ENCODE results near the gene TOX2.
A peak's percentile ranks its signal among the peaks of the same experiment; 100 is the strongest.

Gene TOX2

DNA sequence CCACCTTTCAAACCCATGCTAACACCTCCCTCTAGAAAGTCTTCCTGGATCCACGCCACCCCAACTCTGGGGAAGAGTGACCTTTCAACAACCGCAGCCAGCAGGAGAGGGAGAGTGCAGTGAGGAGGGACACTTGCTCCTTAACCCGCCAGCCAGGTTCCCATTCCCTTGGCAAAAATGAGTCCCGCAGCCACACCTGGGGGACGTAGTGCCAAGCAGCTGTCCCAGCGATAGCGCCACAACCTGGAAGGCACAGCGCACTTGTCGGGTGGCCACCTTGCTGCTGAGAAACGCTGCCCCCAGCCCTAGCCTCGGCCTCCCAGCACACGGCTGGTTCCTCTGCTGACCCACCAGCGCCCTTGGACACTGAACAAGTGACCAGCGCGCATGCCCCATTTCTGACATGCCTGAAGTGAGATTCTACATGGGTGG, 153.0 kb downstream of the TOX2 start:
- FAIRE-seq = no peak
- DNase-seq (ENCODE audit: insufficient read length) = no peak
- TF ChIP-seq TAF1 (IDR thresholded peaks at IDR 0.05; ENCODE audit: borderline replicate concordance, low read depth, low read length) (no peak), POLR2A (IDR thresholded peaks at IDR 0.05; ENCODE audit: low read depth, low read length) (no peak)

DNA sequence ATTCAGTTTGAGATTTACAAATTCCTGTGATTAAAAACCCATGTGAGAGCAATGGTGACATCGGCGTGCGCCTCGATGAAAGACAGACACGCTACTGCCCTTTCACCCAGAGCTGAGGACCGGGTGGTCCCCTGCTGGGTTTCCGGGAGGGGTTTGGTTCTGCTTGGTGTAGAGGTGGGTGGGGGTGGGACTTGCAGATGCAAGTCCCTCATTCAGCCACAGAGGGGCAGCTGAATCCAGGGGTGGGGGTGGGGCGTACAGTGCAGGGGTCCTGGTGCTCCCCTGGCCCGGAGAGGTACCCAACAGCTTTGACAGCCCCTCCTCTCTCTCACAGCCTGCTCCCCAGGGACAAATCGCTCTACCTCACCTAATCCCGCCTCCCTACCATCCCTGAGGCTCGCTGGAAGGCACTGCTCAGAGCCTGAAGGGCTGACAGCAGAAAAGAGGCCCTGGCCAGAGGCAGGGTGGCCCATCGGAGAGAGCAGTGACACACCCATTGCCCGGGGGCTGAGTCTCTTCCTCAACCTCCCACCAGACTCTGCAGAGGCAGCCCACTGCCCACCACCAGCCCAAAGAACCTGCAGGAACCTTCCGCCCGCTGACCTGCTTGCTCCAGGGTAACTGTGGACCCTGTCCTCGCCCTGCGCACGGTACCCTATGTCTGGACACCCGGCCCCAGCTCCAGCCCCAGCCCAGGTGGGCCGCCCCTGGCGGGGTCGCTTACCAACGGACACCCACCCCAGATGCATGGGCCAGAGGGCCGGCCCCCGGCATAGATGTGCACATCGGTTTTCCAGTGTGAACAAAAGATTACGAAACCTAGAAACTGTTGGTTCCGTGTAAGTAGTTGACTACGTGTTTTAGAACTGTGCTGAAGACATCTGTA, 153.9 kb downstream of the TOX2 start:
- FAIRE-seq (no peak), DNase-seq (ENCODE audit: insufficient read length) (no peak)
- no peak for TF ChIP-seq TAF1 (IDR thresholded peaks at IDR 0.05; ENCODE audit: borderline replicate concordance, low read depth, low read length)
- TF ChIP-seq POLR2AphosphoS5 (IDR thresholded peaks at IDR 0.05; ENCODE audit: low read depth, low read length) = 0 out of 2 replicates have a peak, but pooled peaks have one; percentile 3
- 0 out of 2 replicates have a peak, but pooled peaks have one; percentile 1 for TF ChIP-seq POLR2A (IDR thresholded peaks at IDR 0.05; ENCODE audit: low read depth, low read length)

DNA sequence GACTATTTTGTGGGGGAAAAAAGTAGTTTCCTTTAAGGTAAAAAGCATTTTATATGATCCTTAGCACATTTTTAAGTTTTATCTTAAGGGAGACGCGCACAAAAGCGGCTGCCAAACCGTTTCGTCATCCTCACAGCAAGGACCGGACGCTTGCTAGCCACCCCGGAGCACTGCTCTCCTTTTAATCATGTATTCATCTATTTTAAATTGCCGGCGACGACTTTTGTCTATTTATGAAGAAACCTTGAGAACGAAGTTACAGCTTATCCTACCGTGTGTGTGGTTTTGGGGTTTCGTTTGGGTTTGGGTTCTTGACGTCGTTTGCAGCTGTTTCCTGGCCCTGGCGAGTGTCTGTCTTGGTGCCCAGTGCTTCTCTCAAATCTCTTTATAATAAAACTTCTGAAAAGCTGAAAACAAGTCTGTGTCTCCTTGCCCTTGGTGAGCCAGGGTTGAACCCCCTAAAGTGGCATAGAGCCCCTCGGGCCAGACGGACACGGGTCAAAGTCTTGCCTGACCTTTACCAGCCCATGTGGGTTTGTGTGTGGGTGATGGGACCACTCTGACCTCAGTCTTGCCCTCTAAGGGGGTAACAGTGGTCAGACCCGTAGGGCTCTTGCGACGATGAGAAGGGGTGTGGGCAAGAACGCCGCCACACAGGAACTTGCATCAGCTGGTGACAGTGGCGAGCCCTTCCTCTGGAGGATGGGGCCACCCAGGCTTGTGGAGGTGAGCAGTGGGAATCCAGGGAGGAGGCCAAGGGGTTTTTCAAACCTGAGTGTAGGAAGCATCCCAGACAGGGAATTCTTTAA, 154.8 kb downstream of the TOX2 start:
- FAIRE-seq (peak; percentile 85), DNase-seq (ENCODE audit: insufficient read length) (no peak)
- TF ChIP-seq POLR2A (IDR thresholded peaks at IDR 0.05; ENCODE audit: low read depth, low read length) (no peak), POLR2AphosphoS5 (IDR thresholded peaks at IDR 0.05; ENCODE audit: low read depth, low read length) (0 out of 2 replicates have a peak, but pooled peaks have one; percentile 18), TAF1 (IDR thresholded peaks at IDR 0.05; ENCODE audit: borderline replicate concordance, low read depth, low read length) (no peak)

DNA sequence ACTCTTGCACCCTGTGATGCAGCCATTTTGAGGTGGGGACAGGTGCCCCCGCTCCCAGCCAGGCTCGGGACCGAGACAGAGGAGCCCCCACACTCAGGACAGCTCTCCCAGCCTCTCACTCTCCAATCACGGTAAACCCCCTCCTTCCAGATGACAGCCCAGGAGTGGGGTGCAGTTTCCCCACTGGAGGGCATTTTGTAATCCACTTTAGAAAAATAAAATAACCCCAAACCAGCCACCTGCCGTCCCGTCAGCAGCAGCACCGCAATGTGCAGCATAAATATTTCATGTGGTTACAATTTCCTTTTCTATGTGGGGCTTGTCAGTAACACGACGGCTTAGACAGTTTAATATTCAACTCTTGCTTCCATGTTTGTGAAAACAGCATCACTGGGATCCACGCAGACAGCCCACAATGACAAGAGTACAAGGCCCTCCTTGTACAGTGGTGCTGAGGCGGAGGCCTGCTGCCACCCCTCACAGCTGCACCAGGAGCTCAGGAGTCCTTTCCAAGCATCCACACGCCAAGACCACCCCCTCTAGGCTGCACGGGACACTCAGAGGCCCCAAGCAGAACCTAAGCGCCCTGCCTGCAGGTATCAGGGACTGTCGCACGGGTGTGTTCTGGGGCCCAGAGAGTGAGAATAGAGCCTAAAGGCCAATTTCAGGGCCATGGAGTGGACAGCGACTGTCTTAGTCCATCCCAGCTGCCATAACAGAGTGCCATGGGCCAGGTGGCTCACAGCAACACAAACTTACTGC, 155.7 kb downstream of the TOX2 start:
- DNase-seq (ENCODE audit: insufficient read length) = no peak
- peak; percentile 46 for FAIRE-seq
- TF ChIP-seq POLR2A (IDR thresholded peaks at IDR 0.05; ENCODE audit: low read depth, low read length) = no peak
- no peak for TF ChIP-seq TAF1 (IDR thresholded peaks at IDR 0.05; ENCODE audit: borderline replicate concordance, low read depth, low read length)
- TF ChIP-seq POLR2AphosphoS5 (IDR thresholded peaks at IDR 0.05; ENCODE audit: low read depth, low read length) = no peak

DNA sequence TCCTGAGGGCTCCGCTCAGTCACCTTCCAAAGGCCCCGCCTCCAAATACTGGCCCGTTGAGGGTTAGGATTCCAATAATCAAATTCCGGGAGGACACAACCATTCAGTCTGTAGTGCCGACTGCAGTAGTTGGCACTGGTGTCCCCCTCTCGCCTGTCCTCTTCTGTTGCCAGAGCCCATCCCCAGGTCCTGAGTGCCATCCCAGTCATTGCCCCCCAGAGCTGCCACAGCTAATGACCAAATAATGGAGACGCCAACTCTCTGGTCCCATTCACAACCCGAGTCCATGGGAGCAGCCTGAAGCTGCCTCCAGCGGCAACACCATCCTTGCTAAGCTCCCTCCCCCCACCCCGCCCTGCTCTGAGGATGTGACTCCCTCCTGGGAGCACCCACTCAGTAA, 156.4 kb downstream of the TOX2 start:
- no peak for DNase-seq (ENCODE audit: insufficient read length)
- FAIRE-seq = no peak
- no peak for TF ChIP-seq POLR2AphosphoS5 (IDR thresholded peaks at IDR 0.05; ENCODE audit: low read depth, low read length)
- TF ChIP-seq POLR2A (IDR thresholded peaks at IDR 0.05; ENCODE audit: low read depth, low read length) = no peak
- TF ChIP-seq TAF1 (IDR thresholded peaks at IDR 0.05; ENCODE audit: borderline replicate concordance, low read depth, low read length) = no peak

DNA sequence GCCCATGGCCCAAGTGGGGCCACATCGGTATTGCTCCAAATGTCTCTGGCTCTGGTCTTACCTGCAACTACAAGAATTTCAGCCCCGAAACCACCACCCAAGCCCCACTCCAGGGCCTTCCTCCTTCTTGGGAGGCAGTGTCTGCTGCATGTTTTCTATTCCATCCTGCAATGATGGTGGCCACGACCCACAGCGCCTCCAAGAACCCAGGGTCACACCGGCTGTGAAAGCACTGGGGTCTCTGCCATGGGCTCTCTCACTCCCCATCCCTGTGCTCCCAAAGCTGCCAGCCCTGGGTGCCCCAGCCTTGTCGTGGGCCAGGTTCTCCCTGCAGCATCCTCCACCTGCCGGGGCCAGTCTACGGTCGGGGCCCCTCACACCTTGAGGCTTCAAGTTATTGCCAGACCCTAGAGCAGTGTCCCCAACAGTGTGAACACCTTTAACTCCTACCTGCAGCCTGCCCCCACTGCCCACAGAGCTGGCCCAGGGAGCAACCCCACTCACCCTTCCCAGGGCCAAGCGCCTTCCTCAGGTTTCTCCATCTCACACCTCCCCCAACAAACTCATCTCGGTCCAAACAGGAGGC, 157.0 kb downstream of the TOX2 start:
- TF ChIP-seq POLR2AphosphoS5 (IDR thresholded peaks at IDR 0.05; ENCODE audit: low read depth, low read length) = no peak
- TF ChIP-seq POLR2A (IDR thresholded peaks at IDR 0.05; ENCODE audit: low read depth, low read length) = no peak
- DNase-seq (ENCODE audit: insufficient read length) (no peak), FAIRE-seq (no peak)

DNA sequence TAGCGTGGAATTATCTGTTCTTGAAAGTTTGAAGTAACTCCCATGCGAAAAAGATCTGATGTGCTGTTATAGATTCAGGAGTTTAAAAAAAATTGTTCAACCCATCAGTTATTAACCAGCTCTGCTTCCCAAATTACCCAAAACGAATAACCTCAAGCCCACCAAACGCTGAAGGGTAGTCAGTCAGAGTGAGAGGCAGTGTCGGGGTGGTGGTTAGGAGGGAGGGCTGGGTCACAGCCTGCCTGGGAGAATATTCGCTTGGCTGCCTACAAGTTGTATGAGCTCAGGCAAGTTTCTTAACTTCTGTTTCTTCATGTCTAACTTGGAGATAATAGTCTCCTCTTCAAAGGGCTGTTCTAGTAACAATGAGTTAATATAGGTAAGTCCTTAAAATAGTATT, 157.7 kb downstream of the TOX2 start:
- DNase-seq (ENCODE audit: insufficient read length) (no peak), FAIRE-seq (peak; percentile 33)
- TF ChIP-seq TAF1 (IDR thresholded peaks at IDR 0.05; ENCODE audit: borderline replicate concordance, low read depth, low read length) (no peak), POLR2A (IDR thresholded peaks at IDR 0.05; ENCODE audit: low read depth, low read length) (no peak), POLR2AphosphoS5 (IDR thresholded peaks at IDR 0.05; ENCODE audit: low read depth, low read length) (no peak)

DNA sequence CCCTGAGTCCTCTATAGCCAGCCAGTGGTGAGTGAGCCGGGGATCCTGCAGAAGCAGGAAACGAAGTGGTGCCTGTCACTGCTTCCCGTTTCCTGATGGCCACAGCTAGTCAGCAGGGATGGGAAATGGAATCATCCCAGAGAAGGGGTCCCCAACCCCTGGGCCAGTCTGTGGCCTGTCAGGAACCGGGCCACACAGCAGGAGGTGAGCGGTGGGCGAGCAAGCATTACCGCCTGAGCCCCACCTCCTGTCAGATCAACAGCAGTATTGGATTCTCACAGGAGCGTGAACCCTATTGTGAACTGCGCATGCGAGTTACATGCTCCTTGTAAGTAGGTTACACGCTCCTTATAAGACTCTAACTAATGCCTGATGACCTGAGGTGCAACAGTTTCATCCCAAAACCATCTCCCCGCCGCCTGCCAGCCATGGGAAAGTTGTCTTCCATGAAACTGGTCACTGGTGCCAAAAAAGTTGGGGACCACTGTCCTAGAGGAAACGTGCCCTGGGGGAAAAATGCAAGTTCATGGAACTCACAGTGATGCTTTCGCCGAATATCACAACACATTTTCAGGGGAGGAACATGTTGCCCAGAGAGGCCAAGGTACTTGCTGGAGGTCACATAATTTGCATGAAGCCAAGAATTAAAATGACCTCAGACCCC, 158.5 kb downstream of the TOX2 start:
- FAIRE-seq (no peak), DNase-seq (ENCODE audit: insufficient read length) (no peak)
- no peak for TF ChIP-seq POLR2AphosphoS5 (IDR thresholded peaks at IDR 0.05; ENCODE audit: low read depth, low read length)

DNA sequence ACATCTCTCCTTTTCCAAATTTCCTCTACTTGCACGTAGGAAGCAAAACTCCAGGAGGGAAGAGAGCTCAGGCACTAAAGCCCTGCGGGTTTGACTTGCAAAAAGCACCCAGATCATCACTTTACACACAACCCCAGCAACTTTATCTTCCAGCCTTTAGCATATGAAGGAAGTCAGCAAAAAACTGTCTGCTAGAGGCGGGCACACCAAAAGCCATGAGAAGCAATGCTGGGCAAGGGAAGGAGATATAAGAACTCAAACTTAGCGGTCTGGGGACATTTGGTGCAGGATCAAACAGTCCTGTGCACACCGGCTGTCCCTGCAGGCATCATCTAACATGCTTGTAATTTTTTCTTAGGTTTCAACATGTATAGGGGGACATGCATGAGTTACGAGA, 159.0 kb downstream of the TOX2 start:
- DNase-seq (ENCODE audit: insufficient read length) = no peak
- TF ChIP-seq TAF1 (IDR thresholded peaks at IDR 0.05; ENCODE audit: borderline replicate concordance, low read depth, low read length) (no peak), POLR2AphosphoS5 (IDR thresholded peaks at IDR 0.05; ENCODE audit: low read depth, low read length) (no peak), POLR2A (IDR thresholded peaks at IDR 0.05; ENCODE audit: low read depth, low read length) (no peak)
- FAIRE-seq = no peak

DNA sequence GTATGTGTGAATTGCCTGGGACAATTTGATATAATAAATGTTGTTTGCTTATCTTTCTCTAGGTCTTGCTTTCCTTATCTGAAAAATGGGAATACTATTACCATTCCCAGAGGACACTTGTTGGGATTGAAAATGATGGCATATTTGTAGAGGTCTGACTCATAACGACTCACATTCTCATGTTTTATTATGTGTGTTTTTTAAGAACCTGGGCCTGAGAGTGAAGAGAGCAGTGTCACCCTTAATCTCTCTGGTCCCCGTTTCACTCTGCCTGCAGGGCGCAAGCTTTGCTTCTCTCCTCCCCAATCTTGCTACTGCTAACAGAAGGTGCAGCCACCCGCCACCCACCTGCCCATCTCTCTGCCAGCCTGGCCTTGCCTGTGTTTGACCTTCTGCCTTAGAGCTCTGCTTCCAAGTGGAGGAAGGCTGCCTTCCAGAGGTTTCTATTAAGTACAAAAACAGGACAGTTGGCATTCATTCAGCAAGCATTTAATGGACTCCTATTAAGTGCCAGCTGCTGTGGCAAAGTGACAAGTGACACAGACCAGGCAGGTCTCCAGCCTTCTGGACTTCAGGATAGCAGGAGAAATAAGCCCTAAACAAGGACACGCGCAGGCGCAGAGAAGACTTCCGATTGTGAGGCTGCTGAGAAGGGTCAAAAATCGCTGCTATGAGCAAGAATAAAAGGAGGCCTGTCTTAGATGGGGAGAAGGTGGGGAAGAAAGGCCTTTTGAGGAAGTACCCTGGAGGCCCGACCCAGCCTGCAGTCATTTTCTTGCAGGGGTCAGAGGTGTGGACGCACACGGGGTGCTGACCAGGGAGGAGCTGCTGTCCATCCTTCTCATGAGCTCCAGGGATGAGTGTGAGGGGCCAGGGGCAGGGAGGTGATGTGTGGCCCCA, 159.8 kb downstream of the TOX2 start:
- DNase-seq (ENCODE audit: insufficient read length) (no peak), FAIRE-seq (no peak)

More for the DNA sequence above, 159.8 kb downstream of the TOX2 start:
- TF ChIP-seq POLR2AphosphoS5 (IDR thresholded peaks at IDR 0.05; ENCODE audit: low read depth, low read length) (no peak), POLR2A (IDR thresholded peaks at IDR 0.05; ENCODE audit: low read depth, low read length) (no peak), TAF1 (IDR thresholded peaks at IDR 0.05; ENCODE audit: borderline replicate concordance, low read depth, low read length) (no peak)

Data from GM12892 (cell line).